HepG2 (cell line): ENCODE measurements around the gene ZBP1. TPM values are rescaled to one million over a fixed set of nuclear protein-coding genes. Genes with fewer than 3 reads are reported as not detected.
A peak's percentile ranks its signal among the peaks of the same experiment; 100 is the strongest.

Source experiments
- ATAC-seq: fragments of 200-7000 bp; cut with Tn5 transposase; 3 replicates; pipeline ENCODE4 v1.9.1; 2020; ENCODE audit warnings: mild to moderate bottlenecking, moderate library complexity
- BruUV-seq: library from RNA; stranded (reverse); fragments of 400-500 nt; replicated peaks from 2 replicates; lab custom pipeline; 2021; lab: Mats Ljungman, UMichigan
- CTCF ChIA-PET: fragments of 300-600 bp; formaldehyde crosslinking; extraction: SDS; loops from one replicate; lab custom pipeline; 2021; ENCODE audit warnings: low total read pairs, inconsistent platforms, low intra/inter-chr PET ratio; lab: Yijun Ruan, JAX
- POLR2A ChIA-PET: fragments of 350-600 bp; sonication (Branson Sonifier 250); formaldehyde crosslinking; loops from one replicate; lab custom pipeline; 2020; ENCODE audit warnings: antibody characterized with exemption, inconsistent platforms; lab: Yijun Ruan, JAX
- DNase-seq: peaks from one replicate; pipeline ENCODE4 v3.0.0-alpha.2; 2015; ENCODE audit warnings: low spot score
- FAIRE-seq: peaks from 3 replicates; lab custom pipeline; 2011; peaks lifted over from hg19 to GRCh38; lab: Jason Lieb, UNC
- H2AFZ ChIP-seq: one replicate; pipeline ENCODE4 v1.6.1; 2011; ENCODE audit warnings: low read length, inconsistent platforms
- H3K27ac ChIP-seq: fragments of 300-600 bp; 3 replicates; pipeline ENCODE4 v1.8.0; 2011; ENCODE audit warnings: mixed run types, mild to moderate bottlenecking, mixed read lengths, low read length, inconsistent platforms; ENCODE audit not compliant: insufficient read depth; ENCODE audit errors: extremely low read length
- H3K27me3 ChIP-seq, 2 experiments: fragments of 200-600 bp in 1 of 2; 2 replicates in 1 of 2; 3 replicates in 1 of 2; pipeline versions ENCODE4 v1.6.0 to v1.8.0; 2011; ENCODE audit warnings: low read length in 2 of 2, mild to moderate bottlenecking in 2 of 2, moderate library complexity in 2 of 2, inconsistent platforms in 1 of 2; ENCODE audit not compliant: insufficient read depth in 2 of 2, control insufficient read depth in 1 of 2
- H3K36me3 ChIP-seq, 2 experiments: fragments of 200-600 bp in 1 of 2; replicated peaks in 1 of 2; 2 replicates in 1 of 2; 3 replicates in 1 of 2; pipeline versions ENCODE4 v1.5.1 to v1.8.0; 2011; ENCODE audit warnings: low read length in 2 of 2, inconsistent platforms in 1 of 2; ENCODE audit not compliant: insufficient read depth in 2 of 2, control insufficient read depth in 1 of 2
- H3K4me1 ChIP-seq: 2 replicates; pipeline ENCODE4 v1.5.1; 2012; ENCODE audit warnings: low read length, inconsistent platforms; ENCODE audit not compliant: insufficient read depth
- H3K4me2 ChIP-seq: 2 replicates; pipeline ENCODE4 v1.6.0; 2011; ENCODE audit warnings: low read depth, low read length, inconsistent platforms
- H3K4me3 ChIP-seq, 3 experiments: fragments of 200-600 bp in 1 of 3; sonication (generic), shearing (Covaris generic) in 1 of 3; replicated peaks in 1 of 3; 2 replicates each; pipeline ENCODE4 v1.5.1; 2011 to 2016; ENCODE audit warnings: low read length in 3 of 3, inconsistent platforms in 2 of 3, low read depth in 2 of 3, mild to moderate bottlenecking in 2 of 3, control low read depth in 1 of 3, mixed read lengths in 1 of 3; ENCODE audit not compliant: insufficient read depth in 1 of 3
- H3K79me2 ChIP-seq: one replicate; pipeline ENCODE4 v1.6.1; 2011; ENCODE audit warnings: low read length, inconsistent platforms; ENCODE audit not compliant: insufficient read depth
- H3K9ac ChIP-seq: 2 replicates; pipeline ENCODE4 v1.6.0; 2011; ENCODE audit warnings: mild to moderate bottlenecking, low read depth, low read length, inconsistent platforms; ENCODE audit not compliant: insufficient read depth
- H3K9me3 ChIP-seq: 2 replicates; pipeline ENCODE4 v1.5.1; 2012; ENCODE audit warnings: mild to moderate bottlenecking, low read length
- H4K20me1 ChIP-seq: 2 replicates; pipeline ENCODE4 v1.6.0; 2011; ENCODE audit warnings: inconsistent platforms, mild to moderate bottlenecking, low read length, moderate library complexity; ENCODE audit not compliant: insufficient read depth
- CEBPG ChIP-seq: IDR thresholded peaks from 2 replicates; pipeline ENCODE4 v1.6.1; 2016
- KLF12 ChIP-seq: sonication (generic); formaldehyde crosslinking; IDR thresholded peaks from 2 replicates; pipeline ENCODE4 v1.4.0; 2020; ENCODE audit warnings: missing genetic modification reagents, borderline replicate concordance
- NFYB ChIP-seq: sonication (generic); formaldehyde crosslinking; IDR thresholded peaks from 2 replicates; pipeline ENCODE4 v1.4.0; 2020; ENCODE audit warnings: missing genetic modification reagents
- NR1H2 ChIP-seq: sonication (generic); formaldehyde crosslinking; IDR thresholded peaks from 2 replicates; pipeline ENCODE4 v1.8.1; 2022; ENCODE audit warnings: low read depth, missing genetic modification reagents, borderline replicate concordance
- REST ChIP-seq, 2 experiments: IDR thresholded peaks; 2 replicates each; pipeline ENCODE4 v1.6.1; 2011 to 2012; ENCODE audit warnings: low read length in 2 of 2, borderline replicate concordance in 1 of 2, low read depth in 1 of 2, mild to moderate bottlenecking in 1 of 2, moderate library complexity in 1 of 2
- SMARCE1 ChIP-seq: fragments of 450-650 bp; IDR thresholded peaks from 2 replicates; pipeline ENCODE4 v1.6.1; 2017; ENCODE audit warnings: borderline replicate concordance
- SMC3 ChIP-seq: IDR thresholded peaks from 2 replicates; pipeline ENCODE4 v1.6.1; 2011; ENCODE audit warnings: low read length, improper control_type of control experiment
- ZFAT ChIP-seq: sonication (generic); formaldehyde crosslinking; conservative IDR thresholded peaks from 2 replicates; pipeline ENCODE4 v1.8.1; 2023; ENCODE audit warnings: missing genetic modification reagents, inconsistent platforms
- ZNF768 ChIP-seq: sonication (generic); formaldehyde crosslinking; IDR thresholded peaks from 2 replicates; pipeline ENCODE4 v1.4.0; 2020; ENCODE audit warnings: missing genetic modification reagents
- WGBS: methylation state at CpG from one replicate; pipeline ENCODE4 v1.1.6; 2017; ENCODE audit warnings: low lambda C conversion rate; 5-methylcytosine and 5-hydroxymethylcytosine counted together
- in situ Hi-C: cut with HindIII; loops from 2 replicates; pipeline ENCODE4 v1.10.0; 2017; ENCODE audit warnings: low pct_unique_long_range_greater_than_20kb; ENCODE audit not compliant: extremely low pct_ligation_motif_present
- intact Hi-C: fragments of 100-400 bp; cut with micrococcal nuclease; formaldehyde crosslinking; loops from one replicate; pipeline ENCODE4 v1.10.0; 2022; ENCODE audit not compliant: unreplicated experiment
- polyA plus RNA-seq, 8 experiments: library from polyadenylated mRNA; depleted of rRNA in 3 of 8; stranded (reverse) in 7 of 8; unstranded in 1 of 8; fragments of >200 nt; fragmentation: Illumina TruSeq in 4 of 8; extraction: Trizol in 4 of 8; gene quantifications; 2 replicates each; pipeline versions ENCODE4 v1.2.1 to v1.2.3, GENCODE V29; 2011 to 2016; ENCODE audit warnings: low read depth in 4 of 8, missing spikeins in 1 of 8, mixed read lengths in 1 of 8; ENCODE audit not compliant: insufficient read depth in 1 of 8
- total RNA-seq, 5 experiments: library from RNA; depleted of rRNA; stranded (reverse); fragments of >200 nt; fragmentation: Illumina TruSeq; extraction: Trizol; gene quantifications; 2 replicates each; pipeline ENCODE4 v1.2.3, GENCODE V29; 2016; ENCODE audit warnings: low read depth in 1 of 5
- TF ChIP-seq, protein P1 (sequence below): sonication (generic); formaldehyde crosslinking; IDR thresholded peaks from 2 replicates; pipeline ENCODE4 v1.5.1; 2020; ENCODE audit warnings: mild to moderate bottlenecking, moderate library complexity, missing genetic modification reagents
- TF ChIP-seq, protein P2 (sequence below): fragments of 450-650 bp; IDR thresholded peaks from 2 replicates; pipeline ENCODE4 v1.6.1; 2017
- TF ChIP-seq, protein P3 (sequence below): sonication (generic); IDR thresholded peaks from 2 replicates; pipeline ENCODE4 v1.6.1; 2016; ENCODE audit warnings: low read depth, borderline replicate concordance
- TF ChIP-seq, protein P4 (sequence below): sonication (generic); formaldehyde crosslinking; IDR thresholded peaks from 2 replicates; pipeline ENCODE4 v1.8.1; 2023; ENCODE audit warnings: missing genetic modification reagents, inconsistent platforms, borderline replicate concordance

ZBP1 gene
- total and polyA plus RNA-seq, 2 of the 13 experiments (the other 11 are each of a cell fraction or from before 2014, with no cell fraction given): not detected

- ChIA-PET CTCF (interaction anchor here (1.9 kb wide), 1 partner anchor 48 kb away, joined by 12 read pairs; no protein-coding TSS in a partner anchor), POLR2A (interaction anchor here (12.9 kb wide), 1 partner anchor 14 kb away, joined by 96 read pairs; the partner anchor contains the start of gene PCK1)
- intact Hi-C loops (no loop called here), in situ Hi-C loops (no loop called here)
- Histone ChIP-seq H3K4me2 (no peak overlapping the region), H2AFZ (no peak overlapping the region), H3K36me3 (no peaks in the 10 kb centered on the region), H3K4me3 (no peak overlapping the region), H3K9ac (no peak overlapping the region), H3K27ac (no peak overlapping the region), H3K79me2 (no peaks in the 10 kb centered on the region), H3K4me1 (peaks cover 62% of the 10 kb centered on the region), H3K9me3 (no peaks in the 10 kb centered on the region), H4K20me1 (no peaks in the 10 kb centered on the region), H3K27me3 (peaks cover 1 to 10% of the 10 kb centered on the region in 2 experiments; a peak in 3 of 5 replicates)
- FAIRE-seq (peak; percentile 32), DNase-seq (no peak), ATAC-seq (peak; percentile 41)
- no TSS peak for BruUV-seq
- 57% methylated on average over 5 of the region's 5 CpGs for WGBS
- TF ChIP-seq, protein P1, sequence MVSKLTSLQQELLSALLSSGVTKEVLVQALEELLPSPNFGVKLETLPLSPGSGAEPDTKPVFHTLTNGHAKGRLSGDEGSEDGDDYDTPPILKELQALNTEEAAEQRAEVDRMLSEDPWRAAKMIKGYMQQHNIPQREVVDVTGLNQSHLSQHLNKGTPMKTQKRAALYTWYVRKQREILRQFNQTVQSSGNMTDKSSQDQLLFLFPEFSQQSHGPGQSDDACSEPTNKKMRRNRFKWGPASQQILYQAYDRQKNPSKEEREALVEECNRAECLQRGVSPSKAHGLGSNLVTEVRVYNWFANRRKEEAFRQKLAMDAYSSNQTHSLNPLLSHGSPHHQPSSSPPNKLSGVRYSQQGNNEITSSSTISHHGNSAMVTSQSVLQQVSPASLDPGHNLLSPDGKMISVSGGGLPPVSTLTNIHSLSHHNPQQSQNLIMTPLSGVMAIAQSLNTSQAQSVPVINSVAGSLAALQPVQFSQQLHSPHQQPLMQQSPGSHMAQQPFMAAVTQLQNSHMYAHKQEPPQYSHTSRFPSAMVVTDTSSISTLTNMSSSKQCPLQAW: 0 out of 2 replicates have a peak, but pooled peaks have one; percentile 35
- TF ChIP-seq, protein P2, sequence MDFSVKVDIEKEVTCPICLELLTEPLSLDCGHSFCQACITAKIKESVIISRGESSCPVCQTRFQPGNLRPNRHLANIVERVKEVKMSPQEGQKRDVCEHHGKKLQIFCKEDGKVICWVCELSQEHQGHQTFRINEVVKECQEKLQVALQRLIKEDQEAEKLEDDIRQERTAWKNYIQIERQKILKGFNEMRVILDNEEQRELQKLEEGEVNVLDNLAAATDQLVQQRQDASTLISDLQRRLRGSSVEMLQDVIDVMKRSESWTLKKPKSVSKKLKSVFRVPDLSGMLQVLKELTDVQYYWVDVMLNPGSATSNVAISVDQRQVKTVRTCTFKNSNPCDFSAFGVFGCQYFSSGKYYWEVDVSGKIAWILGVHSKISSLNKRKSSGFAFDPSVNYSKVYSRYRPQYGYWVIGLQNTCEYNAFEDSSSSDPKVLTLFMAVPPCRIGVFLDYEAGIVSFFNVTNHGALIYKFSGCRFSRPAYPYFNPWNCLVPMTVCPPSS: no peak
- no peak for TF ChIP-seq ZFAT (CRISPR knock-in tag)
- TF ChIP-seq NR1H2 (CRISPR knock-in tag): no peak
- TF ChIP-seq REST (IDR thresholded peaks at IDR 0.05; ENCODE audit: borderline replicate concordance in 1 of 2, low read depth in 1 of 2, low read length in 2 of 2): no peak
- TF ChIP-seq SMC3: peak; percentile 69
- TF ChIP-seq NFYB (CRISPR knock-in tag): no peak
- TF ChIP-seq CEBPG: no peak
- TF ChIP-seq SMARCE1: no peak
- TF ChIP-seq, protein P3, sequence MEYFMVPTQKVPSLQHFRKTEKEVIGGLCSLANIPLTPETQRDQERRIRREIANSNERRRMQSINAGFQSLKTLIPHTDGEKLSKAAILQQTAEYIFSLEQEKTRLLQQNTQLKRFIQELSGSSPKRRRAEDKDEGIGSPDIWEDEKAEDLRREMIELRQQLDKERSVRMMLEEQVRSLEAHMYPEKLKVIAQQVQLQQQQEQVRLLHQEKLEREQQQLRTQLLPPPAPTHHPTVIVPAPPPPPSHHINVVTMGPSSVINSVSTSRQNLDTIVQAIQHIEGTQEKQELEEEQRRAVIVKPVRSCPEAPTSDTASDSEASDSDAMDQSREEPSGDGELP: peak; percentile 86
- peak; percentile 40; the same call in 1 of the 2 replicates for TF ChIP-seq ZNF768 (CRISPR knock-in tag)
- no peak for TF ChIP-seq KLF12 (CRISPR knock-in tag)
- TF ChIP-seq, protein P4, sequence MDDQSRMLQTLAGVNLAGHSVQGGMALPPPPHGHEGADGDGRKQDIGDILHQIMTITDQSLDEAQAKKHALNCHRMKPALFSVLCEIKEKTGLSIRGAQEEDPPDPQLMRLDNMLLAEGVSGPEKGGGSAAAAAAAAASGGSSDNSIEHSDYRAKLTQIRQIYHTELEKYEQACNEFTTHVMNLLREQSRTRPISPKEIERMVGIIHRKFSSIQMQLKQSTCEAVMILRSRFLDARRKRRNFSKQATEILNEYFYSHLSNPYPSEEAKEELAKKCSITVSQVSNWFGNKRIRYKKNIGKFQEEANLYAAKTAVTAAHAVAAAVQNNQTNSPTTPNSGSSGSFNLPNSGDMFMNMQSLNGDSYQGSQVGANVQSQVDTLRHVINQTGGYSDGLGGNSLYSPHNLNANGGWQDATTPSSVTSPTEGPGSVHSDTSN: no peak
These were observed 46.3 kb downstream of the ZBP1 start for GRCh38 chr20:57573894-57574293.
